GM18861 (cell line): ENCODE data around the gene ASTN2.
"Not testable (repeated sequence)": the region's sequence is repeated elsewhere in the genome, so short reads cannot be mapped to it uniquely, and the experiment has no call there.

ENCODE experiments used
- ATAC-seq: cut with Tn5 transposase; IDR thresholded peaks from one replicate; pipeline ENCODE4 v1.9.1; 2021; ENCODE audit not compliant: unreplicated experiment

ASTN2 gene

GRCh38 chr9:116935149-116935897, 479.5 kb downstream of the ASTN2 start:
- no peak for ATAC-seq

- ATAC-seq = no peak
Observed at GRCh38 chr9:116934131-116934530, 480.7 kb downstream of the ASTN2 start.

- no peak for ATAC-seq
Observed at GRCh38 chr9:116933251-116933650, 481.6 kb downstream of the ASTN2 start.

GRCh38 chr9:116929621-116930020, 485.2 kb downstream of the ASTN2 start:
- ATAC-seq = no peak

- no peak for ATAC-seq
Observed at GRCh38 chr9:116928884-116929283, 486.0 kb downstream of the ASTN2 start.

- no peak for ATAC-seq
Observed at GRCh38 chr9:116928289-116928688, 486.6 kb downstream of the ASTN2 start.

- ATAC-seq = no peak
Observed at GRCh38 chr9:116927726-116928125, 487.1 kb downstream of the ASTN2 start.

- ATAC-seq = no peak
Observed at GRCh38 chr9:116925121-116925520, 489.7 kb downstream of the ASTN2 start.

- no peak for ATAC-seq
Observed at GRCh38 chr9:116924462-116925110, 490.3 kb downstream of the ASTN2 start.

- ATAC-seq = not testable (repeated sequence)
Observed at GRCh38 chr9:116917895-116918508, 496.9 kb downstream of the ASTN2 start.

- ATAC-seq = no peak
Observed at GRCh38 chr9:116913536-116913935, 501.3 kb downstream of the ASTN2 start.

GRCh38 chr9:116910201-116910600, 504.7 kb downstream of the ASTN2 start:
- no peak for ATAC-seq

- no peak for ATAC-seq
Observed at GRCh38 chr9:116907989-116908388, 506.9 kb downstream of the ASTN2 start.

GRCh38 chr9:116905171-116905588, 509.7 kb downstream of the ASTN2 start:
- ATAC-seq = no peak

GRCh38 chr9:116904165-116904564, 510.7 kb downstream of the ASTN2 start:
- no peak for ATAC-seq

GRCh38 chr9:116901260-116901659, 513.6 kb downstream of the ASTN2 start:
- ATAC-seq = no peak

GRCh38 chr9:116900543-116900942, 514.3 kb downstream of the ASTN2 start:
- ATAC-seq = no peak

GRCh38 chr9:116900007-116900367, 514.9 kb downstream of the ASTN2 start:
- no peak for ATAC-seq

- ATAC-seq = no peak
Observed at GRCh38 chr9:116899337-116900006, 515.4 kb downstream of the ASTN2 start.

GRCh38 chr9:116898131-116898530, 516.7 kb downstream of the ASTN2 start:
- not testable (repeated sequence) for ATAC-seq

GRCh38 chr9:116897201-116897600, 517.7 kb downstream of the ASTN2 start:
- ATAC-seq = no peak

- no peak for ATAC-seq
Observed at GRCh38 chr9:116895961-116896360, 518.9 kb downstream of the ASTN2 start.
